ENCODE data around the gene RAPH1. TPM values are rescaled to one million over a fixed set of nuclear protein-coding genes. Genes with fewer than 3 reads are reported as not detected.

RAPH1 gene
- total and polyA plus RNA-seq, 2 experiments from 2014 or later, result 5.0 to 36.2 TPM

- Histone ChIP-seq H3K9me2 (ENCODE audit: insufficient read depth) (no peaks in the 10 kb centered on the region), H4K20me1 (replicated peaks; ENCODE audit: insufficient read depth) (no peaks in the 10 kb centered on the region), H2AFZ (no peak overlapping the region; the same call in 1 of the 2 replicates), H3K27ac (ENCODE audit: low read depth) (no peak overlapping the region), H3K4me2 (no peak overlapping the region), H3K36me3 (ENCODE audit: insufficient read depth) (no peaks in the 10 kb centered on the region), H3K4me3 (no peak overlapping the region), H3K27me3 (ENCODE audit: insufficient read depth) (no peaks in the 10 kb centered on the region), H3K79me2 (replicated peaks; ENCODE audit: insufficient read depth) (no peaks in the 10 kb centered on the region), H3F3A (replicated peaks; ENCODE audit: low read depth) (no peaks in the 10 kb centered on the region), H3K4me1 (ENCODE audit: insufficient read depth) (no peaks in the 10 kb centered on the region)
- no peak overlapping the region for H3K4me3 Mint-ChIP-seq
- no peaks in the 10 kb centered on the region for H3K36me3 Mint-ChIP-seq (ENCODE audit: low read depth)
- DNase-seq (ENCODE audit: low spot score) (no peak), ATAC-seq (no peak)
- no peaks in the 10 kb centered on the region for H3K9me3 Mint-ChIP-seq
- TF ChIP-seq ZNF114 (CRISPR knock-in tag; IDR thresholded peaks at IDR 0.05) (no peak), POLR2AphosphoS5 (IDR thresholded peaks at IDR 0.05; ENCODE audit: low read depth) (no peak), EZH2phosphoT487 (IDR thresholded peaks at IDR 0.05; ENCODE audit: unreplicated experiment) (no peak), STAT1 (IDR thresholded peaks at IDR 0.05; ENCODE audit: unreplicated experiment) (no peak), ZNF462 (CRISPR knock-in tag; IDR thresholded peaks at IDR 0.05) (no peak), ETS1 (IDR thresholded peaks at IDR 0.05) (no peak), CTCF (conservative IDR thresholded peaks at IDR 0.05; ENCODE audit: low read depth in 2 of 2) (no peak), EZH2 (IDR thresholded peaks at IDR 0.05; ENCODE audit: low read depth, unreplicated experiment) (no peak), ZNF331 (CRISPR knock-in tag; IDR thresholded peaks at IDR 0.05; ENCODE audit: low read depth) (no peak), REST (IDR thresholded peaks at IDR 0.05; ENCODE audit: unreplicated experiment) (no peak), NANOG (IDR thresholded peaks at IDR 0.05; ENCODE audit: borderline replicate concordance) (no peak), CREB1 (CRISPR knock-in tag; IDR thresholded peaks at IDR 0.05; ENCODE audit: low read depth) (no peak)
- no peaks in the 10 kb centered on the region; the same call in 2 of the 3 replicates for H3K4me1 Mint-ChIP-seq
- no peaks in the 10 kb centered on the region for H3K27me3 Mint-ChIP-seq (ENCODE audit: insufficient read depth, low read depth, poor library complexity)
- H3K27ac Mint-ChIP-seq, result no peak overlapping the region
These were observed 12.3 kb upstream of the RAPH1 start for GRCh38 chr2:203547356-203547755.

All from GM23338 (cell line).